Aorta (tissue), 5 donors: Measurements from ENCODE around the gene CPT1C. TPM values are rescaled to one million over a fixed set of nuclear protein-coding genes. Genes with fewer than 3 reads are reported as not detected.

Source experiments
- ATAC-seq: fragments of 200-7000 bp; cut with Tn5 transposase; one replicate; pipeline ENCODE4 v1.9.1; 2022; ENCODE audit warnings: moderate library complexity; ENCODE audit not compliant: low FRiP score
- DNase-seq, 2 donors: peaks; one replicate each; pipeline ENCODE4 v3.0.0-alpha.2; 2020
- H3K27ac ChIP-seq, 2 donors: one replicate each; pipeline ENCODE4 v1.5.1; 2013; ENCODE audit warnings: low read length in 2 of 2, mild to moderate bottlenecking in 2 of 2, moderate library complexity in 2 of 2, control low read depth in 1 of 2, inconsistent platforms in 1 of 2, low read depth in 1 of 2
- H3K27me3 ChIP-seq, 2 donors: one replicate each; pipeline ENCODE4 v1.6.1; 2013; ENCODE audit warnings: control low read depth in 1 of 2, low read length in 1 of 2, mild to moderate bottlenecking in 1 of 2, moderate library complexity in 1 of 2; ENCODE audit not compliant: insufficient read depth in 2 of 2, control insufficient read depth in 1 of 2
- H3K36me3 ChIP-seq, 2 donors: one replicate each; pipeline ENCODE4 v1.6.1; 2013; ENCODE audit warnings: control low read depth in 1 of 2, low read length in 1 of 2, mild to moderate bottlenecking in 1 of 2; ENCODE audit not compliant: insufficient read depth in 2 of 2, control insufficient read depth in 1 of 2
- H3K4me1 ChIP-seq, 2 donors: one replicate each; pipeline ENCODE4 v1.6.1; 2013; ENCODE audit warnings: low read length in 2 of 2, control low read depth in 1 of 2, mild to moderate bottlenecking in 1 of 2, moderate library complexity in 1 of 2; ENCODE audit not compliant: insufficient read depth in 2 of 2, control insufficient read depth in 1 of 2
- H3K4me3 ChIP-seq, 2 donors: one replicate each; pipeline ENCODE4 v1.5.1; 2013; ENCODE audit warnings: low read length in 2 of 2, control low read depth in 1 of 2, mild to moderate bottlenecking in 1 of 2
- H3K9me3 ChIP-seq: one replicate; pipeline ENCODE4 v1.6.1; 2013; ENCODE audit warnings: mild to moderate bottlenecking, low read length; ENCODE audit not compliant: control insufficient read depth
- WGBS, 2 donors: extraction: QIAGEN DNeasy Blood & Tissue Kit; methylation state at CpG; one replicate each; pipeline ENCODE4 v1.1.7; 2013; 5-methylcytosine and 5-hydroxymethylcytosine counted together
- intact Hi-C, 2 donors: fragments of 100-400 bp; cut with DNase I; formaldehyde crosslinking; loops; one replicate each; pipeline versions ENCODE4 v1.14.2 to v1.15.0; 2022
- long read RNA-seq, 2 donors: library from polyadenylated mRNA; unstranded; transcript quantifications; one replicate each; pipeline ENCODE4 v2.0.0, GENCODE V29; 2020 to 2021
- polyA plus RNA-seq, 2 donors: library from polyadenylated mRNA; stranded (reverse); fragments of 200-250 nt; gene quantifications; one replicate each; pipeline ENCODE4 v1.2.3, GENCODE V29; 2013
- total RNA-seq, 2 donors: library from RNA; stranded (reverse); fragmentation: NEBNext Ultra II Directional; extraction: Animal tissue kit (Norgen Biotek cat#: 25700); gene quantifications; one replicate each; pipeline ENCODE4 v1.2.1, GENCODE V29; 2021
- donor health status: healthy with polysubstance abuse.
- donor health status: Bipolar disorder and iron deficiency.
- donor health status: DM: no; HTN: no; CAD: no.
- donor health status: DM: no; HTN: no; CAD: no.
- donor health status: DM: yes; HTN: yes; CAD: no.

Gene CPT1C
- total RNA-seq: 10 to 100 TPM in 1 of 2 donors, 1 to 10 TPM in 1; 6.5 to 24.4 TPM
- 1 to 10 TPM; 1.9 to 5.7 TPM for polyA plus RNA-seq
- long read RNA-seq, donor 1, partial matches to known transcripts: 6 of 8 reads
- long read RNA-seq, donor 1, other reads (novel, unspliced or antisense): 1 of 8 reads
- long read RNA-seq, donor 2, partial matches to known transcripts: 3 of 8 reads
- long read RNA-seq, donor 2, other reads (novel, unspliced or antisense): 2 of 8 reads

- Histone ChIP-seq H3K4me1 (no peaks in the 10 kb centered on the region), H3K27me3 (no peaks in the 10 kb centered on the region), H3K27ac (no peak within 1 kb of the TSS), H3K9me3 (no peaks in the 10 kb centered on the region), H3K4me3 (peak within 1 kb of the TSS; percentile 8 to 16), H3K36me3 (peaks cover 0 to 5% of the 10 kb centered on the region in 2 donors)
- 1% methylated on average over 38 of the region's 38 CpGs for WGBS, 2 donors
- peak; percentile 84 to 90 for DNase-seq
- ATAC-seq: peak; percentile 83
- intact Hi-C loops: no loop called here
These were observed at the start of gene CPT1C for GRCh38 chr19:49690656-49691242. Gene CPT1C, plus strand, starts transcription at chr19:49691116. Its CDS starts 1,137 bp downstream, at chr19:49692253.

GRCh38 chr19:49641688-49642491, 49.0 kb upstream of the CPT1C start, which contains the start of gene SCAF1:
Gene SCAF1, plus strand, starts transcription at chr19:49642209. Its CDS starts 2,818 bp downstream, at chr19:49645027.
- peak within 1 kb of the TSS; percentile 96 to 100 for H3K27ac ChIP-seq
- DNase-seq (peak; percentile 100), ATAC-seq (peak; percentile 92)
- peaks cover 0 to 1% of the 10 kb centered on the region in 2 donors for H3K36me3 ChIP-seq
- 1% methylated on average over 68 to 87 of the region's 87 CpGs for WGBS, 2 donors
- H3K27me3 ChIP-seq: no peaks in the 10 kb centered on the region
- intact Hi-C loops: no loop called here
- peak within 1 kb of the TSS; percentile 74 to 95 for H3K4me3 ChIP-seq
- no peaks in the 10 kb centered on the region for H3K4me1 ChIP-seq
- H3K9me3 ChIP-seq: no peaks in the 10 kb centered on the region

GRCh38 chr19:49642492-49643035, 48.4 kb upstream of the CPT1C start:
- peak in 1 of 2 donors; percentile 65 for DNase-seq

GRCh38 chr19:49643466-49643865, 47.5 kb upstream of the CPT1C start:
- Histone ChIP-seq H3K4me3 (no peak overlapping the region), H3K4me1 (no peaks in the 10 kb centered on the region), H3K36me3 (peaks cover 0 to 1% of the 10 kb centered on the region in 2 donors), H3K27ac (no peak overlapping the region), H3K27me3 (no peaks in the 10 kb centered on the region), H3K9me3 (no peaks in the 10 kb centered on the region)
- ATAC-seq (no peak), DNase-seq (no peak)
- intact Hi-C loops: no loop called here
- WGBS, 2 donors: 75 to 76% methylated on average over 2 of the region's 2 CpGs

More at GRCh38 chr19:49642492-49643035, 48.4 kb upstream of the CPT1C start:
- WGBS, 2 donors: 3% methylated on average over 5 of the region's 5 CpGs
- Histone ChIP-seq H3K36me3 (peaks cover 0 to 1% of the 10 kb centered on the region in 2 donors), H3K27me3 (no peaks in the 10 kb centered on the region), H3K4me1 (no peaks in the 10 kb centered on the region), H3K27ac (peak overlapping the region; percentile 55 to 78), H3K9me3 (no peaks in the 10 kb centered on the region), H3K4me3 (peak overlapping the region; percentile 74 to 95)
- intact Hi-C loops: no loop called here
- ATAC-seq: no peak

- intact Hi-C loops: no loop called here
- Histone ChIP-seq H3K36me3 (peaks cover 0 to 1% of the 10 kb centered on the region in 2 donors), H3K27ac (no peak overlapping the region)
These were observed 45.3 kb upstream of the CPT1C start for GRCh38 chr19:49645592-49645991.

GRCh38 chr19:49645995-49646394, 44.9 kb upstream of the CPT1C start:
- intact Hi-C loops: no loop called here
- Histone ChIP-seq H3K9me3 (no peaks in the 10 kb centered on the region), H3K4me1 (no peaks in the 10 kb centered on the region), H3K36me3 (peaks cover 0 to 1% of the 10 kb centered on the region in 2 donors), H3K4me3 (no peak overlapping the region), H3K27ac (no peak overlapping the region), H3K27me3 (no peaks in the 10 kb centered on the region)
- DNase-seq: no peak
- ATAC-seq: no peak
- 89% methylated on average over 13 of the region's 13 CpGs for WGBS, 2 donors

More at GRCh38 chr19:49645592-49645991, 45.3 kb upstream of the CPT1C start:
- H3K4me1 ChIP-seq: no peaks in the 10 kb centered on the region
- WGBS, 2 donors: 86 to 89% methylated on average over 11 of the region's 11 CpGs
- ATAC-seq (no peak), DNase-seq (no peak)
- no peaks in the 10 kb centered on the region for H3K9me3 ChIP-seq
- H3K4me3 ChIP-seq: no peak overlapping the region
- no peaks in the 10 kb centered on the region for H3K27me3 ChIP-seq

GRCh38 chr19:49646586-49646985, 44.3 kb upstream of the CPT1C start:
- Histone ChIP-seq H3K9me3 (no peaks in the 10 kb centered on the region), H3K4me3 (no peak overlapping the region), H3K27ac (no peak overlapping the region), H3K36me3 (peaks cover 0 to 1% of the 10 kb centered on the region in 2 donors), H3K4me1 (no peaks in the 10 kb centered on the region), H3K27me3 (no peaks in the 10 kb centered on the region)
- no peak for ATAC-seq
- DNase-seq: peak in 1 of 2 donors; percentile 64
- WGBS, 2 donors: 87 to 88% methylated on average over 17 of the region's 17 CpGs
- intact Hi-C loops: no loop called here

GRCh38 chr19:49651029-49651819, 39.7 kb upstream of the CPT1C start:
- H3K27me3 ChIP-seq: no peaks in the 10 kb centered on the region
- DNase-seq (peak in 1 of 2 donors; percentile 77), ATAC-seq (no peak)
- H3K36me3 ChIP-seq: peaks cover 0 to 1% of the 10 kb centered on the region in 2 donors
- 94 to 95% methylated on average over 71 to 72 of the region's 72 CpGs for WGBS, 2 donors
- no peak overlapping the region for H3K4me3 ChIP-seq
- no peak overlapping the region for H3K27ac ChIP-seq
- intact Hi-C loops: no loop called here
- no peaks in the 10 kb centered on the region for H3K9me3 ChIP-seq
- no peaks in the 10 kb centered on the region for H3K4me1 ChIP-seq
